Measurements from ENCODE around the gene MOB2.

DNA sequence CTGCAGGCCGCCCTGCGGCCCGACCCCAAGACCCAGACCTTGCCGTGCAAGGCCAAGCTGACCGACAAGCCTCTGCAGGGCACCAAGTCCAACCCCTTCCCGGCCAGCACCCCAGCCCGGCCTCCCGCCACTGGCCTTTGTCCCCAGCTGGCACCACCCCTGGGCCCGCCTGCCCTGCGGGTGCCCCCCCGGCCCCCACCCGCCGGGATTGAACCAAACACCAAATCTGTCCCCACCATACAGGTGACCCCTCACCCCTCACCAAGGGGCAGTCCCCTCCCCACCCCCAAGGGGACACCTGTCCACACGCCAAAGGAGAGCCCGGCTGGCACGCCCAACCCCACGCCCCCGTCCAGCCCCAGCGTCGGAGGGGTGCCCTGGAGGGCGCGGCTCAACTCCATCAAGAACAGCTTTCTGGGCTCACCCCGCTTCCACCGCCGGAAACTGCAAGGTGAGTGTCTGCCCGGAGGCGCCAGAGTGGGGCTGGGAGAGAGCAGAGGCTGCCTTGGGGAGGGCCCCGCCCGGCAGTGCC is 36.2 kb downstream of the MOB2 start:
- TF ChIP-seq, protein P1, sequence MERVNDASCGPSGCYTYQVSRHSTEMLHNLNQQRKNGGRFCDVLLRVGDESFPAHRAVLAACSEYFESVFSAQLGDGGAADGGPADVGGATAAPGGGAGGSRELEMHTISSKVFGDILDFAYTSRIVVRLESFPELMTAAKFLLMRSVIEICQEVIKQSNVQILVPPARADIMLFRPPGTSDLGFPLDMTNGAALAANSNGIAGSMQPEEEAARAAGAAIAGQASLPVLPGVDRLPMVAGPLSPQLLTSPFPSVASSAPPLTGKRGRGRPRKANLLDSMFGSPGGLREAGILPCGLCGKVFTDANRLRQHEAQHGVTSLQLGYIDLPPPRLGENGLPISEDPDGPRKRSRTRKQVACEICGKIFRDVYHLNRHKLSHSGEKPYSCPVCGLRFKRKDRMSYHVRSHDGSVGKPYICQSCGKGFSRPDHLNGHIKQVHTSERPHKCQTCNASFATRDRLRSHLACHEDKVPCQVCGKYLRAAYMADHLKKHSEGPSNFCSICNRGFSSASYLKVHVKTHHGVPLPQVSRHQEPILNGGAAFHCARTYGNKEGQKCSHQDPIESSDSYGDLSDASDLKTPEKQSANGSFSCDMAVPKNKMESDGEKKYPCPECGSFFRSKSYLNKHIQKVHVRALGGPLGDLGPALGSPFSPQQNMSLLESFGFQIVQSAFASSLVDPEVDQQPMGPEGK (CRISPR knock-in tag; IDR thresholded peaks at IDR 0.05; ENCODE audit: borderline replicate concordance), result no peak
- TF ChIP-seq SNAI2 (CRISPR knock-in tag; IDR thresholded peaks at IDR 0.05), result no peak
- no peak for TF ChIP-seq ZNF8 (CRISPR knock-in tag; IDR thresholded peaks at IDR 0.05)
- TF ChIP-seq OSR1 (CRISPR knock-in tag; IDR thresholded peaks at IDR 0.05), result no peak
- TF ChIP-seq ISL1 (CRISPR knock-in tag; IDR thresholded peaks at IDR 0.05), result no peak
- TF ChIP-seq, protein P2, sequence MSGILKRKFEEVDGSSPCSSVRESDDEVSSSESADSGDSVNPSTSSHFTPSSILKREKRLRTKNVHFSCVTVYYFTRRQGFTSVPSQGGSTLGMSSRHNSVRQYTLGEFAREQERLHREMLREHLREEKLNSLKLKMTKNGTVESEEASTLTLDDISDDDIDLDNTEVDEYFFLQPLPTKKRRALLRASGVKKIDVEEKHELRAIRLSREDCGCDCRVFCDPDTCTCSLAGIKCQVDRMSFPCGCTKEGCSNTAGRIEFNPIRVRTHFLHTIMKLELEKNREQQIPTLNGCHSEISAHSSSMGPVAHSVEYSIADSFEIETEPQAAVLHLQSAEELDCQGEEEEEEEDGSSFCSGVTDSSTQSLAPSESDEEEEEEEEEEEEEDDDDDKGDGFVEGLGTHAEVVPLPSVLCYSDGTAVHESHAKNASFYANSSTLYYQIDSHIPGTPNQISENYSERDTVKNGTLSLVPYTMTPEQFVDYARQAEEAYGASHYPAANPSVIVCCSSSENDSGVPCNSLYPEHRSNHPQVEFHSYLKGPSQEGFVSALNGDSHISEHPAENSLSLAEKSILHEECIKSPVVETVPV (CRISPR knock-in tag; IDR thresholded peaks at IDR 0.05), result no peak
- TF ChIP-seq BACH2 (CRISPR knock-in tag; IDR thresholded peaks at IDR 0.05; ENCODE audit: borderline replicate concordance), result no peak
- no peak for TF ChIP-seq ZNF565 (CRISPR knock-in tag; conservative IDR thresholded peaks at IDR 0.05; ENCODE audit: low read depth)
- TF ChIP-seq ARNTL (CRISPR knock-in tag; IDR thresholded peaks at IDR 0.05; ENCODE audit: borderline replicate concordance, low read depth), result no peak
- no peak for TF ChIP-seq ZNF70 (CRISPR knock-in tag; IDR thresholded peaks at IDR 0.05)
- TF ChIP-seq ZC3H10 (CRISPR knock-in tag; IDR thresholded peaks at IDR 0.05), result no peak
